ENCODE data around the gene BCL2.

DNA sequence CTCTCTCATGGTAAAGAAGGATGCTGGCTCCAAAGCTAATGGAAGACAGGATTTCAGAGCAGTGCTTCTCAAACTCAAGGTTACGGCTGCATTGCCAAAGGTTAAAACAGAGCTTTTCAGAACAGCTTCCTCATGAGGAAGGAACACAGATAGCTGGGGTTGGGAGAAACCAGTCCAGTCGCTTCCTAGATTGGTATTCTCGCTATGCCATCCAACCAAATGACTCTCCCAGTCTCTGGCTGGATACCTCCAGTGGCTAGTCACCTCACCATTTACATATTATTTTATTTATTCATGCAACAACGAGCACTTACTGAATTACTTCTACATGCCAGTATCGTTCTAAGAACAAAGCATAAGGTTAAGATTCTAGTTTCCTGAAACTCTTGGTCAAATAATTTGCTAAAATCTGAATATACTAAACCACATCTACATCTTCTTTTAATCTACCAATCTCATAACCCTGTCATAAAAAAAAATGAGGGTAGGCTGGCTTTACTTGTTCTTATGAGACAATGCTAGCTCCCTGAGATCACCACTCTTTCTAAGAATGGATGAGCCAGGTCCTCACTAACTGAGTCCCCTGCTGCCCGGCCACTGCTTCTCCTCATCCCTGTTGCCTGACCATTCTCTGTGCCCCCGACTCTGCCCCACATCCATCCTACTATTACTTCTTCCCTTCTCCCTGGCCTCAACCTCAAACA is 27.1 kb upstream of the BCL2 start:
- no peak for TF ChIP-seq CTCF (conservative IDR thresholded peaks at IDR 0.05; ENCODE audit: low read length)
- no peak for TF ChIP-seq EZH2phosphoT487 (IDR thresholded peaks at IDR 0.05; ENCODE audit: borderline replicate concordance, low read depth, low read length)
